H9 (cell line): ENCODE data around the gene CNTN2. TPM values are rescaled to one million over a fixed set of nuclear protein-coding genes. Genes with fewer than 3 reads are reported as not detected.

Experiments
- DNase-seq: peaks from one replicate; pipeline ENCODE4 v3.0.0-alpha.2; 2017
- H2AFZ ChIP-seq: one replicate; pipeline ENCODE4 v1.6.1; 2013; ENCODE audit warnings: mild to moderate bottlenecking, low read length, control low read depth, moderate library complexity
- H2AK5ac ChIP-seq: 2 replicates; pipeline ENCODE4 v1.6.1; 2013; ENCODE audit warnings: low read length, control low read depth, mixed read lengths; ENCODE audit not compliant: insufficient read length
- H2BK120ac ChIP-seq: one replicate; pipeline ENCODE4 v1.6.1; 2013; ENCODE audit warnings: low read depth, mild to moderate bottlenecking, low read length, control low read depth, inconsistent platforms; ENCODE audit not compliant: poor library complexity, severe bottlenecking
- H2BK12ac ChIP-seq: 2 replicates; pipeline ENCODE4 v1.6.1; 2013; ENCODE audit warnings: low read length, control low read depth, mixed read lengths, low read depth; ENCODE audit not compliant: insufficient read length
- H2BK15ac ChIP-seq: 2 replicates; pipeline ENCODE4 v1.6.1; 2013; ENCODE audit warnings: low read depth, low read length, control low read depth
- H2BK20ac ChIP-seq: one replicate; pipeline ENCODE4 v1.6.1; 2013; ENCODE audit warnings: low read depth, mild to moderate bottlenecking, low read length, control low read depth, inconsistent platforms; ENCODE audit not compliant: poor library complexity, severe bottlenecking
- H2BK5ac ChIP-seq: 2 replicates; pipeline ENCODE4 v1.6.1; 2013; ENCODE audit warnings: low read length, control low read depth, mixed read lengths; ENCODE audit not compliant: insufficient read length
- H3K14ac ChIP-seq: 2 replicates; pipeline ENCODE4 v1.6.1; 2013; ENCODE audit warnings: low read length, control low read depth; ENCODE audit not compliant: insufficient read depth
- H3K18ac ChIP-seq: 2 replicates; pipeline ENCODE4 v1.6.1; 2013; ENCODE audit warnings: low read depth, mild to moderate bottlenecking, mixed read lengths, low read length, control low read depth; ENCODE audit not compliant: insufficient read length
- H3K23ac ChIP-seq: 2 replicates; pipeline ENCODE4 v1.6.1; 2013; ENCODE audit warnings: low read length, control low read depth, mixed read lengths, low read depth; ENCODE audit not compliant: insufficient read length
- H3K23me2 ChIP-seq: 2 replicates; pipeline ENCODE4 v1.6.1; 2013; ENCODE audit warnings: low read depth, mild to moderate bottlenecking, mixed read lengths, low read length, control low read depth; ENCODE audit not compliant: insufficient read length, poor library complexity, severe bottlenecking
- H3K27ac ChIP-seq: 2 replicates; pipeline ENCODE4 v1.5.1; 2013; ENCODE audit warnings: low read length, control low read depth, mixed read lengths, low read depth; ENCODE audit not compliant: insufficient read length
- H3K27me3 ChIP-seq: 2 replicates; pipeline ENCODE4 v1.6.1; 2013; ENCODE audit warnings: low read length, control low read depth, inconsistent platforms; ENCODE audit not compliant: insufficient read depth
- H3K4ac ChIP-seq: 2 replicates; pipeline ENCODE4 v1.6.1; 2013; ENCODE audit warnings: low read depth, mild to moderate bottlenecking, control low read depth, inconsistent platforms, low read length, moderate library complexity
- H3K4me1 ChIP-seq: 2 replicates; pipeline ENCODE4 v1.6.1; 2013; ENCODE audit warnings: low read length, control low read depth, inconsistent platforms; ENCODE audit not compliant: insufficient read depth
- H3K4me2 ChIP-seq: 2 replicates; pipeline ENCODE4 v1.6.1; 2013; ENCODE audit warnings: low read length, control low read depth, mixed read lengths; ENCODE audit not compliant: insufficient read length, insufficient read depth
- H3K56ac ChIP-seq: 2 replicates; pipeline ENCODE4 v1.6.1; 2013; ENCODE audit warnings: low read depth, mild to moderate bottlenecking, mixed read lengths, low read length, control low read depth; ENCODE audit not compliant: insufficient read length
- H3K79me1 ChIP-seq: 2 replicates; pipeline ENCODE4 v1.6.1; 2013; ENCODE audit warnings: low read depth, mild to moderate bottlenecking, moderate library complexity, low read length, control low read depth, inconsistent platforms; ENCODE audit not compliant: insufficient read depth, poor library complexity, severe bottlenecking
- H3K79me2 ChIP-seq: 2 replicates; pipeline ENCODE4 v1.6.1; 2013; ENCODE audit warnings: low read length, control low read depth, inconsistent platforms; ENCODE audit not compliant: insufficient read depth
- H3K9ac ChIP-seq: 2 replicates; pipeline ENCODE4 v1.6.1; 2013; ENCODE audit warnings: low read length, control low read depth, mixed read lengths; ENCODE audit not compliant: insufficient read length; ENCODE audit errors: extremely low read depth
- H3K9me3 ChIP-seq: one replicate; pipeline ENCODE4 v1.6.1; 2013; ENCODE audit warnings: low read depth, low read length, inconsistent platforms; ENCODE audit not compliant: control insufficient read depth
- H3T11ph ChIP-seq: one replicate; pipeline ENCODE4 v1.6.1; 2013; ENCODE audit warnings: mild to moderate bottlenecking, low read length, control low read depth, inconsistent platforms
- H4K20me1 ChIP-seq: one replicate; pipeline ENCODE4 v1.6.1; 2013; ENCODE audit not compliant: control insufficient read depth, insufficient read length, insufficient read depth
- H4K5ac ChIP-seq: 2 replicates; pipeline ENCODE4 v1.6.1; 2013; ENCODE audit warnings: low read depth, mild to moderate bottlenecking, mixed read lengths, low read length, control low read depth; ENCODE audit not compliant: insufficient read length
- H4K8ac ChIP-seq: replicated peaks from 2 replicates; pipeline ENCODE4 v1.6.1; 2013; ENCODE audit warnings: low read length, control low read depth, mixed read lengths, low read depth; ENCODE audit not compliant: insufficient read length
- H4K91ac ChIP-seq: 2 replicates; pipeline ENCODE4 v1.6.1; 2013; ENCODE audit warnings: low read depth, mild to moderate bottlenecking, moderate library complexity, mixed read lengths, low read length, control low read depth; ENCODE audit not compliant: insufficient read length
- H3K27ac Mint-ChIP-seq, 3 experiments: 2 replicates in 2 of 3; 3 replicates in 1 of 3; pipeline ENCODE4 v1.8.0; 2020 to 2021; ENCODE audit warnings: mixed read lengths in 3 of 3, mild to moderate bottlenecking in 1 of 3, moderate library complexity in 1 of 3
- H3K27me3 Mint-ChIP-seq: 2 replicates; pipeline ENCODE4 v1.8.0; 2021; ENCODE audit warnings: low read depth, mild to moderate bottlenecking, moderate library complexity, mixed read lengths
- H3K36me3 Mint-ChIP-seq, 3 experiments: 2 replicates in 2 of 3; 3 replicates in 1 of 3; pipeline ENCODE4 v1.8.0; 2020 to 2021; ENCODE audit warnings: low read depth in 3 of 3, mixed read lengths in 3 of 3; ENCODE audit not compliant: insufficient read depth in 1 of 3
- H3K4me1 Mint-ChIP-seq, 2 experiments: 2 replicates each; pipeline ENCODE4 v1.8.0; 2020; ENCODE audit warnings: mixed read lengths in 2 of 2
- H3K4me3 Mint-ChIP-seq, 2 experiments: 2 replicates in 1 of 2; 3 replicates in 1 of 2; pipeline ENCODE4 v1.8.0; 2020 to 2021; ENCODE audit warnings: mild to moderate bottlenecking in 2 of 2, mixed read lengths in 2 of 2, moderate library complexity in 1 of 2
- H3K9me3 Mint-ChIP-seq, 2 experiments: 2 replicates in 1 of 2; 3 replicates in 1 of 2; pipeline ENCODE4 v1.8.0; 2020; ENCODE audit warnings: mild to moderate bottlenecking in 2 of 2, mixed read lengths in 2 of 2, moderate library complexity in 1 of 2
- CTCF ChIP-seq: fragments of 200-600 bp; sonication (generic); conservative IDR thresholded peaks from 3 replicates; pipeline ENCODE4 v1.8.0; 2021; ENCODE audit warnings: antibody characterized with exemption, mild to moderate bottlenecking
- WGBS: extraction: QIAGEN DNeasy Blood & Tissue Kit; methylation state at CpG from one replicate; pipeline ENCODE4 v1.1.7; 2013; ENCODE audit warnings: missing lambda C conversion rate, low lambda C conversion rate, mixed read lengths; ENCODE audit not compliant: insufficient read length; ENCODE audit errors: extremely low coverage; 5-methylcytosine and 5-hydroxymethylcytosine counted together
- total RNA-seq: library from RNA; stranded (reverse); gene quantifications from 2 replicates; pipeline ENCODE4 v1.2.1, GENCODE V29; 2021

CNTN2 gene
- total RNA-seq, 1 experiment from 2014 or later, result 0.42 TPM

- Mint-ChIP-seq H3K36me3 (peaks cover 17 to 48% (median 39%) of the 10 kb centered on the region in 3 experiments; a peak in 6 of 7 replicates), H3K9me3 (no peaks in the 10 kb centered on the region), H3K4me1 (no peaks in the 10 kb centered on the region), H3K4me3 (no peak overlapping the region), H3K27me3 (no peaks in the 10 kb centered on the region), H3K27ac (no peak overlapping the region)
- no peak overlapping the region for H2BK120ac ChIP-seq
- no CpG with 5 or more reads among the region's 1 CpG for WGBS
- no peak overlapping the region for H2BK20ac ChIP-seq
- no peak overlapping the region for H2BK5ac ChIP-seq
- H3K14ac ChIP-seq, result no peak overlapping the region
- H4K5ac ChIP-seq, result no peak overlapping the region
- H3K56ac ChIP-seq, result no peak overlapping the region
- no peak overlapping the region for H2AFZ ChIP-seq
- no peak overlapping the region for H3K9ac ChIP-seq
- no peak overlapping the region for H3T11ph ChIP-seq
- H2BK15ac ChIP-seq, result no peak overlapping the region
- no peaks in the 10 kb centered on the region for H3K23me2 ChIP-seq
- no peak overlapping the region for H3K27ac ChIP-seq
- no peak for DNase-seq
- H3K79me1 ChIP-seq, result peaks cover 7% of the 10 kb centered on the region
- no peak for TF ChIP-seq CTCF
- no peaks in the 10 kb centered on the region for H3K4me1 ChIP-seq
- no peak overlapping the region for H4K91ac ChIP-seq
- H3K23ac ChIP-seq, result no peak overlapping the region
- H4K20me1 ChIP-seq, result no peaks in the 10 kb centered on the region
- H3K4me2 ChIP-seq, result no peak overlapping the region
- no peaks in the 10 kb centered on the region for H3K27me3 ChIP-seq
- no peak overlapping the region for H2BK12ac ChIP-seq
- no peak overlapping the region for H2AK5ac ChIP-seq
- H4K8ac ChIP-seq, result no peak overlapping the region
- H3K79me2 ChIP-seq, result no peaks in the 10 kb centered on the region
- H3K9me3 ChIP-seq, result no peaks in the 10 kb centered on the region
- H3K18ac ChIP-seq, result no peak overlapping the region
- no peak overlapping the region for H3K4ac ChIP-seq
These were observed 66.3 kb downstream of the CNTN2 start for GRCh38 chr1:205109269-205109668.
